Adrenal gland (tissue), 5 donors: ENCODE results near the gene LRP2.

Experiments used
- CTCF ChIP-seq, 6 experiments: fragments of 450-650 bp in 4 of 6; fragments of 200-600 bp in 2 of 6; sonication (generic) in 1 of 6; IDR thresholded peaks; 1 replicate in 5 of 6; 2 replicates in 1 of 6; pipeline versions ENCODE4 v1.5.1 to v1.8.0; 2016 to 2021; ENCODE audit warnings: antibody characterized with exemption in 6 of 6, mild to moderate bottlenecking in 2 of 6, moderate library complexity in 1 of 6
- POLR2A ChIP-seq, 2 donors: fragments of 450-650 bp; IDR thresholded peaks; one replicate each; pipeline ENCODE4 v1.6.1; 2017; ENCODE audit warnings: antibody characterized with exemption in 2 of 2, mild to moderate bottlenecking in 2 of 2, moderate library complexity in 1 of 2
- donor health status: DM: no; HTN: no; CAD: no.

DNA sequence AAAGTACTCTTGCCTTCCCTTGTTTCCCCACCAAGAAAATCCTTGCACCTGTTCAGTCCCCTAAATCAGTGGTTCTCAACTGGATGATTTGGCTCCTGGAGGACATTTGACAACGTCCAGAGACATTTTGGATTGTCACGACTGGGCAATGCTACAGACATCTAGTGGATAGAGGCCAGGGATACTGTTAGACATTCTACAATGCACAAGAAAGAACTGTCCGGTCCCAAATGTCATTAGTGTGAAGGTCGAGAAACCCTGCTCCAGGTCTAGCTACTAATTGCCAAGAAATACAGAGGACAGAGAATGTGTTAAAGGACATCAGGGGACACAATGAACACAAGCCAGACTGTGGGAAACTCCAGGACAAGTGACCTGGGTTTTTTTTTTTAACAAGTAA lies 60.0 kb downstream of the LRP2 start:
- TF ChIP-seq POLR2A (IDR thresholded peaks at IDR 0.05) (no peak), CTCF (IDR thresholded peaks at IDR 0.05) (no peak)
